Lung microvascular endothelial cell (primary cell): ENCODE results near the gene TIE1. TPM values are rescaled to one million over a fixed set of nuclear protein-coding genes. Genes with fewer than 3 reads are reported as not detected.

Experiments
- DNase-seq, 2 donors: peaks; one replicate each; pipeline versions ENCODE4 v3.0.0 to v3.0.0-alpha.2; 2010; ENCODE audit warnings: low read depth in 2 of 2
- total RNA-seq: library from RNA; depleted of rRNA; stranded (reverse); fragments of >200 nt; gene quantifications from 2 replicates; pipeline ENCODE4 v1.2.1, GENCODE V29; 2014

Gene TIE1
- total RNA-seq, 1 donor from 2014 or later: 1,401 TPM

- DNase-seq: no peak
These were observed 8.1 kb upstream of the TIE1 start for GRCh38 chr1:43292679-43293078.

GRCh38 chr1:43293176-43293575 is 7.6 kb upstream of the TIE1 start:
- DNase-seq: no peak

- peak; percentile 65 to 79 for DNase-seq
These were observed 6.7 kb upstream of the TIE1 start for GRCh38 chr1:43293896-43294760.

GRCh38 chr1:43294761-43295160 is 6.0 kb upstream of the TIE1 start:
- peak; percentile 65 to 86 for DNase-seq

GRCh38 chr1:43296207-43296606 is 4.6 kb upstream of the TIE1 start:
- DNase-seq: no peak

GRCh38 chr1:43298055-43298454 is 2.7 kb upstream of the TIE1 start:
- no peak for DNase-seq

GRCh38 chr1:43299101-43299500 is 1.7 kb upstream of the TIE1 start:
- peak in 1 of 2 donors; percentile 75 for DNase-seq

- DNase-seq: peak in 1 of 2 donors; percentile 25
These were observed 1.4 kb downstream of the TIE1 start for GRCh38 chr1:43302201-43302600.

- DNase-seq: peak in 1 of 2 donors; percentile 39
These were observed 2.1 kb downstream of the TIE1 start for GRCh38 chr1:43302721-43303470.

GRCh38 chr1:43303471-43304313 is 2.9 kb downstream of the TIE1 start:
- peak in 1 of 2 donors; percentile 21 for DNase-seq

GRCh38 chr1:43304314-43304681 is 3.5 kb downstream of the TIE1 start:
- peak; percentile 58 to 70 for DNase-seq

GRCh38 chr1:43304771-43305300 is 4.1 kb downstream of the TIE1 start:
- no peak for DNase-seq

- DNase-seq: no peak
These were observed 4.7 kb downstream of the TIE1 start for GRCh38 chr1:43305461-43305860.

- DNase-seq: no peak
These were observed 5.3 kb downstream of the TIE1 start for GRCh38 chr1:43305926-43306687.

GRCh38 chr1:43306688-43307457 is 6.1 kb downstream of the TIE1 start:
- DNase-seq: no peak

GRCh38 chr1:43307458-43308158 is 6.8 kb downstream of the TIE1 start:
- DNase-seq: no peak

GRCh38 chr1:43308635-43309404 is 8.0 kb downstream of the TIE1 start:
- DNase-seq: no peak

GRCh38 chr1:43309405-43310025 is 8.7 kb downstream of the TIE1 start:
- DNase-seq: no peak
